Measurements from ENCODE around the gene TACR1.

Gene TACR1

GRCh38 chr2:75042823-75043222 is 156.5 kb downstream of the TACR1 start:
- no peak for DNase-seq

GRCh38 chr2:75041731-75042600 is 157.4 kb downstream of the TACR1 start:
- DNase-seq = no peak

- no peak for DNase-seq
These were observed 158.1 kb downstream of the TACR1 start for GRCh38 chr2:75041226-75041625.

- DNase-seq = no peak
These were observed 163.6 kb downstream of the TACR1 start for GRCh38 chr2:75035444-75036353.

GRCh38 chr2:75033516-75033915 is 165.8 kb downstream of the TACR1 start:
- no peak for DNase-seq

- no peak for DNase-seq
These were observed 167.2 kb downstream of the TACR1 start for GRCh38 chr2:75031906-75032803.

GRCh38 chr2:75031171-75031570 is 168.1 kb downstream of the TACR1 start:
- no peak for DNase-seq

GRCh38 chr2:75030218-75031009 is 168.9 kb downstream of the TACR1 start:
- no peak for DNase-seq

- DNase-seq = no peak
These were observed 171.4 kb downstream of the TACR1 start for GRCh38 chr2:75027886-75028285.

GRCh38 chr2:75025633-75026380 is 173.5 kb downstream of the TACR1 start:
- no peak for DNase-seq

GRCh38 chr2:75025216-75025615 is 174.1 kb downstream of the TACR1 start:
- DNase-seq = no peak

GRCh38 chr2:75023666-75024455 is 175.5 kb downstream of the TACR1 start:
- no peak for DNase-seq

- DNase-seq = no peak
These were observed 176.8 kb downstream of the TACR1 start for GRCh38 chr2:75022516-75022915.

GRCh38 chr2:75021672-75022071 is 177.6 kb downstream of the TACR1 start:
- DNase-seq = no peak

- DNase-seq = no peak
These were observed 178.8 kb downstream of the TACR1 start for GRCh38 chr2:75020476-75020875.

GRCh38 chr2:75019790-75020189 is 179.5 kb downstream of the TACR1 start:
- no peak for DNase-seq

- no peak for DNase-seq
These were observed 181.2 kb downstream of the TACR1 start for GRCh38 chr2:75018162-75018561.

GRCh38 chr2:75012080-75012479 is 187.2 kb downstream of the TACR1 start:
- no peak for DNase-seq

GRCh38 chr2:75010571-75010970 is 188.7 kb downstream of the TACR1 start:
- no peak for DNase-seq

GRCh38 chr2:75007819-75008218 is 191.5 kb downstream of the TACR1 start:
- no peak for DNase-seq
